NCI-H774 (cell line): ENCODE results near the gene CAMKV.
"Not testable (repeated sequence)": the region's sequence is repeated elsewhere in the genome, so short reads cannot be mapped to it uniquely, and the experiment has no call there.

Source experiments
- DNase-seq: peaks from one replicate; lab custom pipeline; 2025; lab: John Stamatoyannopoulos, UW

CAMKV gene

DNA sequence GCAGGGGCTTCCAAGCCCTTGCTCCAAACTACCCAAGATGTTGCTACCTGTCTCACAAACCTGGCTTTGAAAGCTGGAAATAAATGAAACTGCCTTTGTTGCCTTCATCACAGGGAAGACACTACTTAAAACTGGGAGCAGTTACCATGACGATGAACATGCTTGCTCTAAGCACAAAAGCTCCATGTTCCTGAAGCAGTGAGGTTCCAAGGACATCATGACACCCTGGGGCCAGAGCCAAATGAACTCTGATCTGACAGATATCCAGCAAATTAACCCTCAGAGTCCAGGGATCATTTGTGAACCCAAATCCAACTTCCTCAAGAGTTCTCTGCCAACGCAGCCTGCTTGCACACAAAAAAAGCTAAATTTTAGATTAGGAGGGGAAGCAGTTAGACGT, 24.0 kb downstream of the CAMKV start:
- DNase-seq = no peak

DNA sequence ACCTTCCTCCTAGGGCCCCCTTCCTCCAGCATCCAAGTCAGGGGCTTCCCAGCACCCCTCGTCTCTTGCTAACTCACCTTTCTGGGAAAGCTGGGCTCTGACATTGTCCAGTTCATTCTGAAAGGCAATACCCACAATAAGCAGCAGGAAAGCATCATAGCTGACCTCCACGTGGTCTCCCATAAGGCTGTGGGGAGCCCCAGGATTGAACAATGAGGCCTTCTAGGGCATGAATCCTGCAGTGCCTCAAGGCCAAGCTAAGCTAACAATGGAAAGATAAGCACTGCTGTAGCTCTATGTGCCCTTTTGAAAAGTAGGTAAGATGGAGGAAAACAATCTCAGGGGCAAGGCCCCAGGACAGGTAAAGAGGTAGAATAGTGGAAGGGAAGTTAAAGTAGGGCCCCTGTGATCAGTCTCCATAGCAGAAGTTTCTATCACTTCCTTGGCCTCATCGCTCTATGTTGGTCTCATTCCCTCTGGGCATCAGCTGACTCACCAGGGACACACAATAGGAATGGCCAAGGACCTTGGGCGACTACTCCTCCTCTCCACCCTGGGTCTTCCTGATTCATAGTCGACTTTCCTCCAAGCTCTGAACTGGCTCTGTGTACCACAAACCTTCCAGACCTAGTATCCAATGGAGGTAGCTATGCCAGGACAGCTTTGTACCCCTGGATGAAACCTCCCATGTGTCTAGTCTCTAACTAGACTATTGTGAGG, 25.1 kb downstream of the CAMKV start:
- DNase-seq = no peak

DNA sequence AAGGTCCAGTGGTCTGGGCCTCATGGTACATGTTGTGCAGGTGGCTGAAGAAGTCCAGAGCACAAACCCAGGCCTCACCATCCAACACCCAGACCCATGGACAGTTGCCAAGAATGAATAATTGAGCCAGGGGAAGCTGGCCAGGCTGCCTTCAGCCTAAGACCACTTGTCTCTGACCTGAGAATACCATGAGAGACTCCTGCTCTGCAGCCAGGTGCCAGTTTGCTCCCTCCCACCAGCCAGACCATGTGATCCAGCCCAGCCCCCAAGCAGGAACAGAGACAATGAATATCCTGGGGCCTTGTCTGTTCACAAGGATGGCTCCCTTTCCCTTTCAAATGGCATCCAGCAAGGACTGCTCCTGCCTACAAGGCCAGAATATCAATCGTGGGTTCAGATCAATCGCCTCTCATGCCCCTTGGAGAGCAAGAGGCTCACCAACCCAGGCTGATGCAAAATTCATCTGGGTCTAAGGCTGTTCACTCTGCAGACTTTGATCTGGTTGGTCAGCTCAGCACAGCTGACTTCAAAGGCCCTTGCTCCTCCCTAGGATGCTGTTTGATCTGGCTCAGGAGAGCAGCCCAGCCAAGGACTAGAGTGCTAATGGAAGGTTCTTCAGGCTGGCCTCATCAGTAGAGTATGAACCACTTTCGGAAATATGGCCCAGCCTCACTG, 26.7 kb downstream of the CAMKV start:
- DNase-seq = no peak

DNA sequence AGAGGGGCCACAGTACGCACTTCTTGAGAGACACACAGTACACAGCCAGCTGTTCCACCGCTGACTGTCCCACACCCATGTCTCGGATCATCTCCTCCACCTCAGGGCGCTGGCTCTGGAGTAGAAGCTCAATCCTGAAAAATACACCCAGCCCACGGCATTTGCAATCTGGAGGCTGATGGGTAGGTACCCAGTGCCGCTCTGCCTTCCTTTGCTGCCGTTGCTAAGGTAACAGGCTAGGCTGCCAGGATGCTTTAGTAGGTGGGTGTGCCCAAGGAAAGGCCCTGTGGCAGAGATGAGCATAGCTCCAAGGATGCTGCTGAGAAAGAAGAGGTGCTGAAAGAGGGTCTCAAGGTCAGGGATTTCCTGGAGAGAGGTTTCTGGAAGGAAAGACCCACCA, 27.9 kb downstream of the CAMKV start:
- DNase-seq = no peak

DNA sequence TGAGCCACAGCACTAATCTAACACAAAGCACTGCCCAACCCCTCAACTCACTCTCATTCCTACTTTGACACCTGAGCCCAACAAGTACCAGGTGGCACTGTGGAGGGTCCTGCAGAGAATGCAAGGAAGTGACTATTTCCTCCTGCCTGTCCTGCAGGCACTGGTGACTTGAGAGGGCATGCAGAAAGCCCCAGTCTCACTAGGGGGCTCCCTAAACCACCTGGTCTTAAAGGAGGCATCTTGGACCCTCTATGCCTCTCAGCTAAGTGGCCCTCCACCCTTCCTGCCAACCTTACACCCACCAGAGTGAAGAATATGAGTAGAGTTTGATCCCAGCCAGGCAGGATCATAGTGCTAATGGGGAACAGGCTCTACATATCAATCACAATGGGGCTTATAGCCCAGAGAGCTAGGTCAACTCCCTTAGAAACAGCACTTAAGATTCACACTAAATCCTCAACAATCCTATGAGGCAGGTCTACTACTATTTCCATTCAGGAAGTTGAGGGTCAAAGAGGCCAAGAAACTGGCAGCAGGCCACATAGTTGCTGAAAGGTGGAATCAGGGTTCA, 28.5 kb downstream of the CAMKV start:
- DNase-seq = no peak

DNA sequence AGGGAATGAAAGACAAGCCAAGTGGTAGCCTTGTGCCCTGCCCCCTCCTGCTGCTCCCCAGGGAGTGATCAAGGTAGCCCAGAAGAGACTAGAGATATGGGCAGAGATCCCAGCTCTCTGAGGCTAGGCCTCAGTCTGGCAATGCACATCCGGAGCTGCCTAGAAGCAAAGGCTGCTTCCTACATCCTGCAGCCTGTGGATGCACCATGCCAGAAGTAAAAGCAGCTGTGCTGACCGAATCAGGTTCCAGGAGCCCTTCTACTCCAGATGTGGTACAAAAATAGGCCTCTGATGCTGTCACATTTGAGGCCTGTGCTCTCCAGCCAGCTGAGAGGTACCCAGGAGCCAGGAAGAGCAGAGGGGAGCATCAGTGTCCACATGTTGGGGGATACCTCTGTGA, 29.3 kb downstream of the CAMKV start:
- no peak for DNase-seq

DNA sequence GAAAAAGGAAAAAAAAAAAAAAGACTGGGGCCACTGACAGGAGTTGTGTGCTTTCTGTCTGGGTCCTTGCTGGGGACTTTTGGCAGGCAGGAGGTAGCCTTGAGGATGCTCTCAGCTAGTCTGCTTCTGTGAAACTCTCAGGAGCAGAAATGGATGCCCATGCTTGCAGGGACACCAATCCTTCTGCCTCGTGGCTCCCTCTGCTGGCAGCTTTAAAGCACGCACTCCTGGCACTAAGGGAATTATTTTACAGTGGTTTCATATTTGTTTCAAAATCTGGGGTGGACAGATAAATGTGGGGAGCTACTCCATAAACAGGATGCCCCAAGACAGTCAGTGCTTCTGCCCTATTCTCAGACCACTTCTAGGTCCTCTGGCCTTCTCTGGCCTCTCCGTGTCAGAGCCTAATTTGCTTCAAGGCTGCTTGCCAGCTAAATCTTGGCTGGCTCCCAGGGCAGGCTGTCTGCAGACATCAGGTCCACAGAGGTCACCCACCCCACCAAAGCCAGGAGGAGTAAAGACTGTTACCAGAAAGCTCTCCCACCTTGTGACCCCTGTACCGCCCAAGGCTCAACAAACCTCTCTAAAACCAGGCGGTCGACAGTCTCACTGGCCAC, 30.4 kb downstream of the CAMKV start:
- peak; percentile 20 for DNase-seq

DNA sequence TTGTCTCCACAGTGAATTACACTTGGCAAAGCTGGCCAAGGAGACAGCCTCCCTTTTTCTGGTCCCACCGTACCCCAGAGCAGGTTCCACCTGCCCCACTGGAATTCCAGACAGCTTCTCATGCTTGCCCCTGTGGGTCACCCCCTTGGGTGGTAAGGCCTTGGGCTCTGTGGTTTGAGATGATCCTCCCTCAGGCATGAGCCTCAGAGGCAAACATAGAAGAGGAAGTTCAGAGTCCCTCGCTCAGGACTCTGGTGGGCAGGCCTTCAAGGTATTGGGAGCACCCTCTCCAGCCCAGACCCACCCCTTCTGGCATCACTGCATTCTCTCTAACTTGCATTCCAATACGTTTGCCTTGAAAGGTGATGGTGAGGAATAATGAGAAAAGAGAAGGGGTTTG, 38.4 kb downstream of the CAMKV start:
- DNase-seq = no peak

DNA sequence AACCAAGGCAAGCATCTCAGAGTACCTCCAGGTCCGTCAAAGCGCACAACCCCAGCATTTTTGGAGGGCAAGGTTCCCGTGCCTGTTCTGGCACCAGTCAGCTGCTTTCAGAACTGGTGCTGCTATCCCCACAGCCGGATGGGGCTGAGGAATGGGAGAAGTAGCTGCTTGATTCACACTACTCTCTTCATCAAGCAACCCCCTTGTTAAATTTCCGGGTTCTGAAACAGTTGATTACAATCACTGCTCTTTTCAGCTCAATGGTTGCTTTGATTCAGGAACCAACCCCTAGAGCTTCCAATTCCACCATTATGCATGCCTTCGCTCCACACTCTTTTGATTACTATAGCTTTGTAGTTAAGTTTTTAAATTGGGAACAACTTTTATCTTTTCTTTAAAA, 43.7 kb downstream of the CAMKV start:
- DNase-seq = no peak

DNA sequence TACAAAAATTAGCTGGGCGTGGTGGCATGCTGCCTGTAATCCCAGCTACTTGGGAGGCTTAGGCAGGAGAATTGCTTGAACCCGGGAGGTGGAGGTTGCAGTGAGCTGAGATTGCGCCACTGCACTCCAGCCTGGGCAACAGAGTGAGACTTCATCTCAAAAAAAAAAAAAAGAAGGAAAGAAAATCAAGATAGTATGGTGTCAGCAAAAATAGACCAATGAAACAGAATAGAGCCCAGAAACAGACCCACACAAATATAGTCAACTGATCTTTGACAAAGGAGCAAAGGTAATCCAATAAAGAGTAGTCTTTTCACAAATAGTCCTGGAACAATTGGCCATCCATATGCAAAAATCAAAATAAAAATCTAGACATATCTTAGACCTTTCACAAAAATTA, 46.6 kb downstream of the CAMKV start:
- DNase-seq = not testable (repeated sequence)

DNA sequence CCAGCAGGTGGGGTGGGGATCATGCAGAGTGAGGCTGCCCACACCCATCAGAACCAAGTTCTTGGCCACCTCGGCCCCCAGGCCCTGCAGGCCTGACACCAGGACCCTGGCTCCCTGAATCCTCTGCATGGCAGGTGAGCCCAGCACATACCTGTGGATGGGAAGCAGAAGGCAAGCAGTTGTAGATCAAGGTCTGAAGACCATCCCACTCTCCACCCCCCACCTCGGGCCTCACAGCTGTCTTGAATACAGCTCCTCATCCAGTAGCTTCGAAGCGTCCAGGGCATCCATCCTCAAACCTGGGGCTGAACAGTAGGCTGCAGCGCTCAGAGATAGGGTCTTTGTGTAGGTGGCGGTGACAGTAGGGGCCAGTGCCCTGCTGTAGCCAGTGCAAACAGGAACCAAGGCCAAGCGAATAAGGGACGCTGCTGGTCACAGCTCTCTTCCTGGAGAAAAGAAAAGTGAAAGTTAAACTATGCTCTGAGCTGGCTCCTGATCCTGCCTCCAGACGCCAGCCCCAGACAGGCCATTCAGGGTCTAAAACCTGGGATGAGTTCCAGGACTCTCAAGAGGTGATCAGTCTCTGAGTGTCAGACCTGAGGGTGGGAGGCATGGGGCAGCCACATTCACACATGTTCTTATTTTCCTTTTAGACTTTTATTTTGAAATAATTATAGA, 56.1 kb downstream of the CAMKV start, which contains the start of gene UBA7:
TSS of gene UBA7 (minus strand) at position 457 of the 678 bp plus-strand sequence. CDS start at position 291, 166 bp downstream.
- no peak for DNase-seq

DNA sequence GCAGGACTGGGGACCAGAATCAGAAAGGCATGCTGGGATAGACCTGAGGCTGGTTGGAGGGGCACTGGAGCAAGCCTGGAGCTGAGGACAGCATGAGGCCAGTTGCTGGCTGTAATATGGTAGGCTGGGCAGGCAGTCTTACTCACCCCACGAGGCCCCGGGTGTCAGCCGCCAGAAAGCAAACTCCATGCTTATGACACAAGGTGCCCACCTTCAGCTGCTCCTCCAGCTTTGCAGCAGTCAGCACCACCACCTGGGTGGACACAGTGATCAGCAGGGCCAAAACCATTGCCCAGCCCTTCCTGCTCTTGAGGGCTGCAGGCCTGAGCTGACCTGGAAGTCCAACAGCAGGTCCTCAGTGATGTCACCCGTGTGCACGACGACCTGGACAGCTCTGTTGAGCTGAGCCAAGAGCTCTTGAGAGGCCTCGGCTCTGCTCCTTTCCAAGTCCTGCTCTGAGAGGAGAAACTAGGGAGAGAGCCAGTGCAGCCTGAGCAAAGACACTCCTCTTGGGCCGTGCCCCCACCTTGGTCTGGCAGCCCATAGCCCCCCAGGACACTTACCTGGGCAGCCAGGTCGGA, 56.7 kb downstream of the CAMKV start:
- no peak for DNase-seq
